Measurements from ENCODE around the gene CCNY. TPM values are rescaled to one million over a fixed set of nuclear protein-coding genes. Genes with fewer than 3 reads are reported as not detected.

CCNY gene
- total and polyA plus RNA-seq, 2 of the 4 experiments (the other 2 are of a cell fraction) = 38.0 to 131 TPM

Other genes with a start within 250 kb of the CCNY start
- gene CUL2, start 246.2 kb upstream of the CCNY start, total RNA-seq (2012; rRNA removed) = 36.6 and 46.7 TPM in 2 replicates
- gene CUL2, start 246.2 kb upstream of the CCNY start, polyA plus RNA-seq (2012; rRNA removed) = 14.2 and 18.9 TPM in 2 replicates
- 40.5 and 48.0 TPM in 2 replicates for gene CREM, start 209.7 kb upstream of the CCNY start, total RNA-seq (2012; rRNA removed)
- gene CREM, start 209.7 kb upstream of the CCNY start, polyA plus RNA-seq (2012; rRNA removed) = 29.4 and 33.2 TPM in 2 replicates